NCI-H1048 (cell line): ENCODE measurements around the gene NAGLU.
"Not testable (repeated sequence)": the region's sequence is repeated elsewhere in the genome, so short reads cannot be mapped to it uniquely, and the experiment has no call there.

Experiments used
- DNase-seq: peaks from one replicate; lab custom pipeline; 2025; lab: John Stamatoyannopoulos, UW

The NAGLU gene

DNA sequence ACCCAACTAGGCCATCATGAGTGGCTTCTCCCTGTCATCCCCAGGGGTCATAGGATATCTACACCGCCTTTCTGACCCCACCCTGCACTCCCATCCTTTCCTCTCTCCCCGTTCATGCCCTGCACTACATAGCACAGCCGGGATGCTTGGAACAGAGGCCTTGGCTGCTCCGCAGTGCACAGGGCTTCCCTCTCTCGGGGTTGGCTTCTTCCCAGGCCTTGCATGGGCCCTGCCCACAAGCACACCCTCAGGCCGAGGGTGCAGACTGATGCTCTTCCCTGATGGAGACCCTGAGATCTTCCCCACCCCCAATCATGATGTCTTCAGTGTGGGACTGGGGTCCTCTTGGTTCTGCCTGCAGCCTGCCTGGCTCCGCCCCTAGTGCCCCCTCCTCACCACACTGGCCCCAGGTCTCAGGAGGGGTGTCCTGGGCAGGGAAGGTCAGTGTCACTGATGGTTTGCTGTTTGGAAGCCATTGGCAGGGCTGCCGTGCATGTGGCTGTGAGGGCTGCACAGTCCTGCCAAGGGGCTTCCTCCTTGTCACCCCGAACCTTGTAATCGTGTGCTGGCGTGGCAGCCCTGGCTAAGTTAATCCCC, 14.3 kb upstream of the NAGLU start:
- no peak for DNase-seq

DNA sequence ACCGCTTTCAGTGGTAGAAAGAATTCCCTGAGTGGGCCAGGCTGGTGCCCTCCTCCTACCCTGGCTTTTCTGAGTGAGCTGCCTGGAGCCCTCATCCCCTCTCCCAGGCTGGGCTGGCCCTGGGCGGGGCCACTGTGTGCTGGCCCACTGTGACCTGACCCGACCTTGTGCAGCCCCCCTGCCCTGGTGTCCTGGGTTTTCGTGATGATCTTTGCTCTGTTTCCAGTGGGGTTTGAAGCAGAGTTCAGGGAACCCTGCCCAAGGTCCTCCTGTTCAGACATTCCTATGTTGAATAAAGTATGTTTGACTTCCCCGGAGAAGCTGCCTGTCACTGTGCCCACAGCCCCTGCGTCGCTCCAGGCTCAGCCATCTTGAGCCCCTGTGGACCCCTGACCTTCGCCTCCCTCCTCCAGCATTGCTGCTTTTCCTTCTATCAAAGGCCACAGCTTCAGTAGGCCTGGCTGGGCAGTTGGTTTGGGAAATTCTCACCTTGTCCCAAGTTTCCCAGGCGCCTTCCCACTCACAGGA, 13.7 kb upstream of the NAGLU start:
- DNase-seq, result no peak

DNA sequence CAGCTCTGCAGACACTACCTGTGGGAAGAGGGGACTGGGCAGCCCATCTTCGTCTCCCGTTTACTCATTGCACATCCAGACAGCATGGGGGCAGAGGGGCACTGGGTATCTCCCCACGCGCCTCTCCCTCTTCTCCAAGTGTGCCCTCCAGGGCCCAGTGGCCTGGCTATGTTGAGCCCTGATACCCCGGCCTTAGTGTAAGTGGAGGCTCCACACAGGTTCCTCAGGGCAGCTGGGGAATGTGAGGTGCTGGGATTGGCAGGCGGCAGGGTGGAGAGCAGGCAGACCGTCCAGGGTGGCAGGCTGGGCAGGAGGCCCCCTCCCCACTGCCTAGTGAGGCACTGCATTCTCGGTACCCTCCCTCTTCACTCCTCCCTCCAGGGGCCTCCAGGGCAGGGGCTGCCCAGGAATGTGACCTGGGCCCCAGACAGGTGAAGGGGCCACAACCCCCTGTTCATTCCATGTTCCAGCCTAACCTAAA, 13.2 kb upstream of the NAGLU start:
- DNase-seq, result no peak

DNA sequence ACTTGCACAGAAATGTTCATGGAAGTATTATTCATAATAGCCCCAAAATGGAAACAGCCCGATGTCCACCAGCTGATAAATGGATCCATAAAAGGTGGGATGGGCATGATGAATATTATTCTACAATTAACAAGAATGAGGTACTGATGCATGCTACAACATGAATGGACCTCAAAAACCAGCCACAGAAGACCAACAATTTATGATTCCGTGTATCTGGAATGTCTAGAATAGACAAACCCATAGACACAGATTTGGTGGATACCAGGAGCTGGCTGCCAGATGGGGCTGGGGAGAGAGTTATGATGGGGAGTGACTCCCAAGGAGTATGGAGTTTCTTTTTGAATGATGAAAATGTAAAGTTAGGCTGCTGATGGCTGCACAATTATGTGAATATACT, 10.8 kb upstream of the NAGLU start:
- no peak for DNase-seq

DNA sequence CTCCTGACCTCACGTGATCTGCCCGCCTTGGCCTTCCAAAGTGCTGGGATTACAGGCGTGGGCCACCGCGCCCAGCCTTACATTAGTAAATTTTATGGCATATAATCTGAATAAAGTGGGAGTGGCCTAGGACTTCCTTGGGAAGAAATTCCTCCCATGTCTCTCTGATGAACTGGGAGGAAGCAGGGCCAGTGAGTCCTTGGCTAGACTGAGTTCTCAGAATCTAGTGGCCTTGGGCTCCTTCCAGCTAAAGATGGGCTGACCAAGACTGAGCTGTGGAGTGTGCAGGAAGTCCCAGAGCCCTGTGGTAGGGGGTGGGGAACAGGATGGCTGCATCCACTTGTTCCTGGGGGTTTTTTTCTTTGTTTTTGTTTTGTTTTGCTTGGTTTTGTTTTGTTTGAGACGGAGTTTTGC, 10.0 kb upstream of the NAGLU start:
- no peak for DNase-seq

DNA sequence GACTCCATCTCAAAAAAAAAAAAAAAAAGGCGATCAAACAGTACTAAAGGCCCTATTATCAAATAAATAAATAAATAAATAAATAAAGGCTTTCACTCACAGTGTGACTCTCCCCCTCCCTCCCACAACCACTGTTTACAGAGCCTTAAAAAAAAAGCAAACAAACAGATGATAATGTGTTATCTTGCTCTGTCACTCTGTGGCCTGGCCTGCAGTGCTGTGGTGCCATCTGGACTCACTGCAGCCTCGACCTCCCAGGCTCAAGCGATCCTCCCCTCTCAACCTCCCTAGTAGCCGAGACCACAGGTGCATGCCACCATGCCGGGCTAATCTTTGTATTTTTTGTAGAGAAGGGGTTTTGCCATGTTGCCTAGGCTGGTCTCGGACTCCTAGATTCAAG, 8.1 kb upstream of the NAGLU start:
- no peak for DNase-seq

DNA sequence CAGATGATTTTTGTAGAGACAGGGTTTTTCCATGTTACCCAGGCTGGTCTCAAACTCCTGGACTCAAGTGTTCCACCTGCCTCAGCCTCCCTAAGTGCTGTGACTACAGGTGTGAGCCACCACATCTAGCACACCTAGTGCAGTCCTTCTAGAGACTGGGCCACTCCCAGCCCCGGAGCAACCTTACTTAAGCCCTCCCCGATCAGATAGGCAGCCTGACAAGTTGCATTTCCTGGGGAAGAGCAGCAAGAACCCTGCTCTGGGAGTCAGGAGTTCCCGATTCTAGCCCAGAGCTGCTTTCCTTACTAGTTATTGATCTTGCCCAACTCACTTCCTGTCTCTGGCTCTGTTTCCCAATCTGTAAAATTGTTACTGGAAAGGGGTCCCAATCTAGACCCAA, 7.0 kb upstream of the NAGLU start:
- DNase-seq, result no peak

DNA sequence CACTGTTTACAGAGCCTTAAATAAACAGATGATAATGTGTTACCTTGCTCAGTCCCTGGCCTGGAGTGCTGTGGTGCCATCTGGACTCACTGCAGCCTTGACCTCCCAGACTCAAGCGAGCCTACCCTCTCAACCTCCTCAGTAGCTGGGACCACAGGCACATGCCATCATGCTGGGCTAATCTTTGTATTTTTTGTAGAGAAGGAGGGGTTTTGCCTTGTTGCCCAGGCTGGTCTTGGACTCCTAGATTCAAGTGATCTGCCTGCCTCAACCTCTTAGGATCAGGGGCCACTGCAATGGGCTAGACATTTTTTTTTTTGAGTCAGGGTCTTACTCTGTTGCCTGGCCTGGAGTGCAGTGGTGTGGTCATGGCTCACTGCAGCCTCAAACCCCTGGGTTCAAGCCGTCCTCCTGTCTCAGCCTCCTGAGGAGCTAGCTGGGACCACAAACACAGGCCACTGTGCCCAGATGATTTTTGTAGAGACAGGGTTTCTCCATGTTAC, 5.0 kb upstream of the NAGLU start:
- no peak for DNase-seq

DNA sequence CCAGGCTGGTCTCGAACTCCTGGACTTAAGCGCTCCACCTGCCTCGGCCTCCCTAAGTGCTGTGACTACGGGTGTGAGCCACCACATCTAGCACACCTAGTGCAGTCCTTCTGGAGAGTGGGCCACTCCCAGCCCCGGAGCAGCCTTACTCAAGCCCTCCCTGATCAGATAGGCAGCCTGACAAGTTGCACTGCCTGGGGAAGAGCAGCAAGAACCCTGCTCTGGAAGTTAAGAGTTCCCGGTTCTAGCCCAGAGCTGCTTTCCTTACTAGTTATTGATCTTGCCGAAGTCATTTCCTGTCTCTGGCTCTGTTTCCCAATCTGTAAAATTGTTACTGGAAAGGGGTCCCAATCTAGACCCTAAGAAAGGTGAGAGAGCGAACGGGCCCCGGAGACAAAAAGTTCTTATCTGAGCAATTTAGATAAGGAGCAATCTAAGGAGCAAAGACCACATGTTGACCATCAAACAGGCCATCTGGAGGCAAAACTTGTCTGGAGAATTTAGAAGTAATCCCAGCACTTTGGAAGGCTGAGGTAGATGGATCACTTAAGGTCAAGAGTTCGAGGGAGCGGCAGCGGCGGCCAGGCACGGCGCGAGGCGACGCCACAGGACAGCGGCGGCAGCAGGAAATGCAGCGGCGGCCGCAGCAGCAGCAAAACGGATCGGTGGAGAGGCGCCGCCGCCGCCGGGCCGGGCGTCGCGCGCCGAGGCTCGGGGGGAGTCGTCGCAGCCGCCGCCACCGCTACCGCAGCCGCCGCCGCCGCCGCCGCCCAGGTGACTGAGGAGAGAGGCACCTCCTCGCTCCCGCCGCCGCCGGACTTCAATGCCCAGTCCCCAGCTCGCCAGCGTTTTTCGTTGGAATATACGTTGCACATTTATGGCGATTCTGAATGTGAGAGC, 4.3 kb upstream of the NAGLU start:
- no peak for DNase-seq

DNA sequence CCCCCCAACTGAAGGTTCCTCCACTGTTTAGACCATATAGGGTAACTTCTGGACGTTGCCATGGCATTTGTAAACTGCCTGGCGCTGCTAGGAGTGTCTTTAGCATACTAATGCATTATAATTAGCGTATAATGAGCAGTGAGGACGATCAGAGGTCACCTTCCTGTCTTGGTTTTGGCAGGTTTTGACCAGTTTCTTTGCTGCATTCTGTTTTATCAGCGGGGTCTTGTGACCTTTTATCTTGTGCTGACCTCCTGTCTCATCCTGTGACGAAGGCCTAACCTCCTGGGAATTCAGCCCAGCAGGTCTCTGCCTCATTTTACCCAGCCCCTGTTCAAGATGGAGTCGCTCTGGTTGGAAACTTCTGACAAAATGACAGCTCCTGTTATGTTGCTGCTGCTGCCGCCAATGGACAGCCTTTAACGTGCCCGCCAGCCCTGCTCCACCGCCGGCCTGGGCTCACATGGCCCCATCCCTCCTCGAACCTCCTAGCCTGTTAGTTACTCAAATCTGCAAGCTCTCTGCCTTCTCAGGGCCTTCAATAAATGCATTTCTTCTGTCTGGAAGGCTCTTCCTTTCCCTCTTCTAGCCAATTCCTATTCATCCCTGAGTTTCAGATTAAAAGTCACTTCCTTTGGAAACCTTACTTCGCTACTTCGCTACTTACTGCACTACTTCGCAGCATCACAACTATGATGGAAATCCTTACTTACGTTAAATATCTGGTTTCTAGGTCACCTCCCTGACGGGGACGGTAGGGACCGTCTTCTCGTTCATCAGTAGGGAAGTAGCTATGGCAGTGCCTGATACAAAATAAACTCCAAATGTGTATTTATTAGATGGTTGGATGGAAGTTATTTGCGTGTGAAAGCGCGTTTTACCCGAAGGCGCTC, 640 bp upstream of the NAGLU start:
- DNase-seq, result no peak

DNA sequence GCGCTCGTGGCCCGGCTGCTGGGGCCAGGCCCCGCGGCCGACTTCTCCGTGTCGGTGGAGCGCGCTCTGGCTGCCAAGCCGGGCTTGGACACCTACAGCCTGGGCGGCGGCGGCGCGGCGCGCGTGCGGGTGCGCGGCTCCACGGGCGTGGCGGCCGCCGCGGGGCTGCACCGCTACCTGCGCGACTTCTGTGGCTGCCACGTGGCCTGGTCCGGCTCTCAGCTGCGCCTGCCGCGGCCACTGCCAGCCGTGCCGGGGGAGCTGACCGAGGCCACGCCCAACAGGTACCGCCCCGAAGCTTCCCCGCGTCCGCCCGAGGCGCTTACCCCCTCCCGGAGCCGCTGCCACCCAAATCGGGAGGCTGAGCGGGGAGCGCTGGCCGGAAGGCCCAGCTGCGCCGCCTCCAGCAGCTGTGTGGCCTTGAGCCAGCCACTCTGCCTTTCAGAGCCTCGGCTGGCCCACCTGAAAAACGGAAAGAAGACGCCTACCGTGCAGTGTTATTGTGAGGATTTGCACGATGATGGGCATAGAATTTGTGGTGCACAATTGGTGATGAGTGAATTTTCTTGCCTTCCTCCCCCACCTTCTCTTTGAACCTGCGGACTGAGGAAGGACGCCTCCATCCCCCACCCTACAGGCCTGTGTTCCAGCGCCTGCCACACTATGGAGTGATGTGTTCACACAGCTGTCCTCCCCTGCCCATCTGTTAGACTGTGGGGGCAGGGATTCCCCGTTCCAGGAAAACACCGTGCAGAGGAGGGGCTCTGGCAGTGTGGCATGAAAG, 523 bp downstream of the NAGLU start:
- no peak for DNase-seq

DNA sequence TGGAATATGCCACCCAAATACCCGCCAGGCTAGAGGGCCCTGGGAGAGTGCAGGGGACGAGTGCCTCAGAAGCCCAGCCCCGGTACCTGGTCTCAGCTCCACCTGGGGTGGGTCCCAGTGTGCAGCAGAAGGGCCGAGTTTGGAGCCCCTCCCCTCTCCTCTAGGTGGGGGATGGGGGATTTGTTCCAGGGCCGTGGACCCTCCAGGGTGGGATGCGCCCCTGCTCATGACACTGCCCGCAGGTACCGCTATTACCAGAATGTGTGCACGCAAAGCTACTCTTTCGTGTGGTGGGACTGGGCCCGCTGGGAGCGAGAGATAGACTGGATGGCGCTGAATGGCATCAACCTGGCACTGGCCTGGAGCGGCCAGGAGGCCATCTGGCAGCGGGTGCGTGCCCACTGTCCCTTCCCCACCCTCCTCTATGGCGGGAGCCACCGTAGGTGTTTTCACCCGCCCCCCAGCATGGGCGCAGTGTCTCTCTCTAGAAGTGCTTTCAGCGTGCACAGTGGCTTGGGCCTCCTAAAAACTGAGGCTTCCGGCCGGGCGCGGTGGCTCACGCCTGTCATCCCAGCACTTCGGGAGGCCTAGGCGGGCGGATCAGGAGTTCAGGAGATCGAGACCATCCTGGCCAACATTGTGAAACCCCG, 1.2 kb downstream of the NAGLU start:
- no peak for DNase-seq

DNA sequence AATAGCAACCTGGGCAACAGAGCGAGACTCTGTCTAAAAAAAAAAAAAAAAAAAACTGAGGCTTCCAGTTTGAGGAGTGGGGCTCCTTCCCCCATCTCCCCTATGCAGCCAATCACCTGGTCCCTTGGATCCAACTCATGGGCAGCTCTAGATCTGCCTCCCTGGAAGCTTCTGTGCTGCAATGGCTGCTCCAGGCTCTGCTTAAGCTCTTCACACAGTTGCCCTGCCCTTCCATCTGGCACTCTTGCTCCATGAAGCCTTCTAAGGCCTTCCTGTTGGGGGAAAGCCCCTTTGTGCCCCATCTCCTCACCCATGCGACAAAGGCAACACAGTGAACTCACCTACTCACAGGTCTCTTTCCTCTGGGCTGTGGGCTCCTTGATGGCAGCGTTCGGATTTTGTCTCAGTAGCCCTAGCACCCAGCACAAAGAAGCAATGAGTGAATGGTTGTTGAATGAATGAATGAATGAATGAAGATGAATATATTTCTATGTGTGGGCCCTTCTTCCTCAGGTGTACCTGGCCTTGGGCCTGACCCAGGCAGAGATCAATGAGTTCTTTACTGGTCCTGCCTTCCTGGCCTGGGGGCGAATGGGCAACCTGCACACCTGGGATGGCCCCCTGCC, 1.9 kb downstream of the NAGLU start:
- no peak for DNase-seq

DNA sequence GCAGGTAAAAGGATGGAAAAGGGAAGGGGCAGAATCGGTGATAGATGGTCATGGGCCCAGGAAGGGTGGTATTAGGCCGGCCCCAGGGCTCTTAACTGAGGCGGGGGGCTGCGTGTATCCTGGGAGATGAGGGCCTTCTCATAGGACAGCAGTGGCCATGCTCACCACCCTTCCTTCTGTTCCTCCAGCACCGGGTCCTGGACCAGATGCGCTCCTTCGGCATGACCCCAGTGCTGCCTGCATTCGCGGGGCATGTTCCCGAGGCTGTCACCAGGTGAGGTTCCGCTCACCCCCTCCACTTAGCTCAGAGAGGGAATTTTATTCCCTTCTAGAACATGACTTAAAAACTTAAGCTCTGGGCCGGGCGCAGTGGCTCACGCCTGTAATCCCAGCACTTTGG, 2.4 kb downstream of the NAGLU start:
- no peak for DNase-seq

DNA sequence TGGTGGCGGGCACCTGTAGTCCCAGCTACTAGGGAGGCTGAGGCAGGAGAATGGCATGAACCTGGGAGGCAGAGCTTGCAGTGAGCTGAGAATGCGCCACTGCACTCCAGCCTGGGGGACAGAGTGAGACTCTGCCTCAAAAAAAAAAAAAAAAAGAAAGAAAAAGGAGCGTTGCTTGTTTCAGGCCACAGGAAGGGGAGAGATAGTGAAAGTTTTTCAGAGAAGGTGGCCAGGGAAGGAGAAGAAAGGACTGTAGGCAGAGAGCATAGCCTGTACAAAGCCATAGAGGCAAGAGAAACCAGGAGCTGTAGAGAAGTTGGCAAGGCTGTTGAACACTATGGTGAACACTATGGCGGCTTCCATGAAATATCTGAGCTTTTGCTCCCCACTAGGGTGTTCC, 4.5 kb downstream of the NAGLU start:
- not testable (repeated sequence) for DNase-seq

DNA sequence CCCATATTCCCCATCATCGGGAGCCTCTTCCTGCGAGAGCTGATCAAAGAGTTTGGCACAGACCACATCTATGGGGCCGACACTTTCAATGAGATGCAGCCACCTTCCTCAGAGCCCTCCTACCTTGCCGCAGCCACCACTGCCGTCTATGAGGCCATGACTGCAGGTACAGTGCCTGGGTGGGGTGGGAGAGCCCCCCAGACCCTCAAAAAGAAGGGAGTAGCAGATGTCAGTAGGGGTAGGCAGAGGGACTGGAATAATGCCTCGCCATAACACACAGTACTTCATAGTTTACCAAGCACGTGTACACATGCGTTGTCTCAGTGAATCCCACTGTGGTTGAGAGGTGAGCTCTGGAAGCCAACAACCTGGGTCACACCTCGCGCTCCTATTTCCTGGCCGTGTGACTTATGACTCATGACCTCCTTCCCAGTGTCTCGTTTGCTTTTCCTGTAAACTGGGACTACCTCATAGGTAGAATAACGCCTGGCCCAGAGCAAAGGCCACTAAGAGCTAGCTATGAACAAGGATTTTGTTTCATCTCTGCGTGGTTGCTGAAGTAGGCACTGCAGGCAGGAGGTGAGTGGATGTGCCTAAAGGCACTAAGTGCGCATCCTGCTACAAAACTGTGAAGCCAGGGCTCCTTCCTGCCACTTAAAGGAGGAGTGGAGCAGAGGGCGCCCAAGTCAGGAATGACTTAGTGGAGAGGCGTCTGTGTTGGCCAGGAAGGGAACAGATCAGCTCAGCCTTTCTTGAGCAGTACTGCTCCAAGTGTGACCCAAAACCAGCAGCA, 5.2 kb downstream of the NAGLU start:
- no peak for DNase-seq

DNA sequence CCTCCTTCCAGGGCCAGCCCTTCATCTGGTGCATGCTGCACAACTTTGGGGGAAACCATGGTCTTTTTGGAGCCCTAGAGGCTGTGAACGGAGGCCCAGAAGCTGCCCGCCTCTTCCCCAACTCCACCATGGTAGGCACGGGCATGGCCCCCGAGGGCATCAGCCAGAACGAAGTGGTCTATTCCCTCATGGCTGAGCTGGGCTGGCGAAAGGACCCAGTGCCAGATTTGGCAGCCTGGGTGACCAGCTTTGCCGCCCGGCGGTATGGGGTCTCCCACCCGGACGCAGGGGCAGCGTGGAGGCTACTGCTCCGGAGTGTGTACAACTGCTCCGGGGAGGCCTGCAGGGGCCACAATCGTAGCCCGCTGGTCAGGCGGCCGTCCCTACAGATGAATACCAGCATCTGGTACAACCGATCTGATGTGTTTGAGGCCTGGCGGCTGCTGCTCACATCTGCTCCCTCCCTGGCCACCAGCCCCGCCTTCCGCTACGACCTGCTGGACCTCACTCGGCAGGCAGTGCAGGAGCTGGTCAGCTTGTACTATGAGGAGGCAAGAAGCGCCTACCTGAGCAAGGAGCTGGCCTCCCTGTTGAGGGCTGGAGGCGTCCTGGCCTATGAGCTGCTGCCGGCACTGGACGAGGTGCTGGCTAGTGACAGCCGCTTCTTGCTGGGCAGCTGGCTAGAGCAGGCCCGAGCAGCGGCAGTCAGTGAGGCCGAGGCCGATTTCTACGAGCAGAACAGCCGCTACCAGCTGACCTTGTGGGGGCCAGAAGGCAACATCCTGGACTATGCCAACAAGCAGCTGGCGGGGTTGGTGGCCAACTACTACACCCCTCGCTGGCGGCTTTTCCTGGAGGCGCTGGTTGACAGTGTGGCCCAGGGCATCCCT, 7.4 kb downstream of the NAGLU start:
- no peak for DNase-seq

DNA sequence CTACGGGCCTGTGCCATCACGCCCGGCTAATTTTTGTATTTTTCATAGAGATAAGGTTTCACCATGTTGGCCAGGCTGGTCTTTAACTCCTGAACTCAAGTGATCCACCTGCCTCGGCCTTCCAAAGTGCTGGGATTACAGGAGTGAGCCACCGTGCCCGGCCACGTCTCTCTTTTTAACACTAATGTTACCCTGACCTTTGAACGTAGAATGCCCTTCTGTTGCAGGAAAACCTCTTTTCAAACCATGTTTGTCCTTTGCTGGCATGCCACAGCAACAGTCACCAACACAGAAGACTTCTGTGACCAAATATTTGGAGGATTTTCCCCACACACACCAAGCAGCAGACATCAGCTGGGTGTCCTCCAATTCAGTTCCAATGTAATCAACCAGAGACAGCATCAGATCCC, 8.8 kb downstream of the NAGLU start:
- DNase-seq, result no peak
